Measurements from ENCODE around the gene RPP25L.

Gene RPP25L

DNA sequence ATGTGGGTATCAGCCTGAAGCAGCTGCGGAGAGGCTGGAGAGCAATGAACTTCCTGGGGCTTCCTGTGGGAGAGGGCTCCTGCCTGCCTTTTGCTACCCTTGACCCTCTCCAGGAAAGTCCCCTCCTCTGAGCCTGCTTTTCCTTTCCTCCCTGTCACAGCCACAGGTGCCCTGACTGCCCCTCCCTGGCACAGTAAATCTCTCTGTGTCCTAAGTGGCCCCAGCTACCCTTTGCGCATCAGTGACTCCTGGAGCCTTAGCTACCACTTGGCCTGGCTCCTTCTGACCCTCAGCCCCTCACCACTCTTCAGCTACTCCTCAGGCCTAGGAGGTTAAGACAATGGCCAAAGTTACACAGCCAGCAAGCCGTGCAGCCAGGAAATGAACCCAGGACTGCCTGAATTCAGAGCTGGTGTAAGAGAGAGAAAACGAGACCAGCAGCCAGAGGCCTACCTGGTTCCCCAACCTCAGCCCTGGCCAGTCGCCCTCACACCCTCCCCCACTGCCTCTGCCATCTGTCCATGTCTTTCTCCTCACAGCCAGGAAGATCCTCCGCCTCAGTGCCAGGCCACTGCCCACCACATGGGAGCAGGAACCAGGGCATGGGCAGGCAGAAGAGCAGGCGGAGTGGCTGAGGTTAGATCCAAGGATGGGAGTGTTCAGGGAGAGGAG is 41.0 kb downstream of the RPP25L start:
- Histone ChIP-seq H3K27ac (ENCODE audit: low read depth, low read length) (no peak overlapping the region), H3K27me3 (ENCODE audit: control insufficient read depth in 1 of 2, insufficient read depth in 2 of 2, low read length in 2 of 2) (peaks cover 3 to 11% of the 10 kb centered on the region in 2 donors), H3K4me3 (ENCODE audit: low read depth in 1 of 2, low read length in 2 of 2) (no peak overlapping the region), H3K36me3 (ENCODE audit: control insufficient read depth in 1 of 2, insufficient read depth in 2 of 2, low read length in 2 of 2) (no peaks in the 10 kb centered on the region), H3K4me1 (ENCODE audit: control insufficient read depth in 1 of 2, insufficient read depth in 2 of 2, low read length in 2 of 2) (peaks cover 31 to 44% of the 10 kb centered on the region in 2 donors), H3K9me3 (ENCODE audit: control insufficient read depth in 1 of 2, low read length in 2 of 2) (no peaks in the 10 kb centered on the region), H3K9ac (ENCODE audit: low read depth in 1 of 2, low read length in 2 of 2) (no peak overlapping the region)

- Histone ChIP-seq H3K9ac (ENCODE audit: low read depth in 1 of 2, low read length in 2 of 2) (no peak overlapping the region), H3K27ac (ENCODE audit: low read depth, low read length) (no peak overlapping the region), H3K36me3 (ENCODE audit: control insufficient read depth in 1 of 2, insufficient read depth in 2 of 2, low read length in 2 of 2) (no peaks in the 10 kb centered on the region)
Measured at GRCh38 chr9:34570376-34570775, 41.5 kb downstream of the RPP25L start.

GRCh38 chr9:34568774-34569173 is 43.1 kb downstream of the RPP25L start:
- no peaks in the 10 kb centered on the region for H3K36me3 ChIP-seq (ENCODE audit: control insufficient read depth in 1 of 2, insufficient read depth in 2 of 2, low read length in 2 of 2)
- no peak overlapping the region for H3K9ac ChIP-seq (ENCODE audit: low read depth in 1 of 2, low read length in 2 of 2)
- no peaks in the 10 kb centered on the region for H3K9me3 ChIP-seq (ENCODE audit: control insufficient read depth in 1 of 2, low read length in 2 of 2)
- H3K4me3 ChIP-seq (ENCODE audit: low read depth in 1 of 2, low read length in 2 of 2) = no peak overlapping the region
- H3K4me1 ChIP-seq (ENCODE audit: control insufficient read depth in 1 of 2, insufficient read depth in 2 of 2, low read length in 2 of 2) = peaks cover 28 to 41% of the 10 kb centered on the region in 2 donors
- no peak overlapping the region for H3K27ac ChIP-seq (ENCODE audit: low read depth, low read length)
- H3K27me3 ChIP-seq (ENCODE audit: control insufficient read depth in 1 of 2, insufficient read depth in 2 of 2, low read length in 2 of 2) = peaks cover 0 to 10% of the 10 kb centered on the region in 2 donors

More at GRCh38 chr9:34570376-34570775, 41.5 kb downstream of the RPP25L start:
- Histone ChIP-seq H3K4me1 (ENCODE audit: control insufficient read depth in 1 of 2, insufficient read depth in 2 of 2, low read length in 2 of 2) (peaks cover 28 to 41% of the 10 kb centered on the region in 2 donors), H3K9me3 (ENCODE audit: control insufficient read depth in 1 of 2, low read length in 2 of 2) (no peaks in the 10 kb centered on the region), H3K4me3 (ENCODE audit: low read depth in 1 of 2, low read length in 2 of 2) (no peak overlapping the region), H3K27me3 (ENCODE audit: control insufficient read depth in 1 of 2, insufficient read depth in 2 of 2, low read length in 2 of 2) (peaks cover 0 to 10% of the 10 kb centered on the region in 2 donors)

GRCh38 chr9:34568133-34568532 is 43.8 kb downstream of the RPP25L start:
- peaks cover 0 to 10% of the 10 kb centered on the region in 2 donors for H3K27me3 ChIP-seq (ENCODE audit: control insufficient read depth in 1 of 2, insufficient read depth in 2 of 2, low read length in 2 of 2)
- peaks cover 25 to 34% of the 10 kb centered on the region in 2 donors for H3K4me1 ChIP-seq (ENCODE audit: control insufficient read depth in 1 of 2, insufficient read depth in 2 of 2, low read length in 2 of 2)
- H3K4me3 ChIP-seq (ENCODE audit: low read depth in 1 of 2, low read length in 2 of 2) = no peak overlapping the region
- H3K9me3 ChIP-seq (ENCODE audit: control insufficient read depth in 1 of 2, low read length in 2 of 2) = no peaks in the 10 kb centered on the region
- H3K27ac ChIP-seq (ENCODE audit: low read depth, low read length) = no peak overlapping the region
- H3K36me3 ChIP-seq (ENCODE audit: control insufficient read depth in 1 of 2, insufficient read depth in 2 of 2, low read length in 2 of 2) = no peaks in the 10 kb centered on the region
- no peak overlapping the region for H3K9ac ChIP-seq (ENCODE audit: low read depth in 1 of 2, low read length in 2 of 2)

GRCh38 chr9:34566972-34567371 is 44.9 kb downstream of the RPP25L start:
- H3K27ac ChIP-seq (ENCODE audit: low read depth, low read length) = no peak overlapping the region
- H3K9me3 ChIP-seq (ENCODE audit: control insufficient read depth in 1 of 2, low read length in 2 of 2) = peaks cover 0 to 2% of the 10 kb centered on the region in 2 donors
- peaks cover 15 to 24% of the 10 kb centered on the region in 2 donors for H3K4me1 ChIP-seq (ENCODE audit: control insufficient read depth in 1 of 2, insufficient read depth in 2 of 2, low read length in 2 of 2)
- H3K36me3 ChIP-seq (ENCODE audit: control insufficient read depth in 1 of 2, insufficient read depth in 2 of 2, low read length in 2 of 2) = no peaks in the 10 kb centered on the region
- H3K9ac ChIP-seq (ENCODE audit: low read depth in 1 of 2, low read length in 2 of 2) = no peak overlapping the region
- peaks cover 0 to 10% of the 10 kb centered on the region in 2 donors for H3K27me3 ChIP-seq (ENCODE audit: control insufficient read depth in 1 of 2, insufficient read depth in 2 of 2, low read length in 2 of 2)
- H3K4me3 ChIP-seq (ENCODE audit: low read depth in 1 of 2, low read length in 2 of 2) = no peak overlapping the region

DNA sequence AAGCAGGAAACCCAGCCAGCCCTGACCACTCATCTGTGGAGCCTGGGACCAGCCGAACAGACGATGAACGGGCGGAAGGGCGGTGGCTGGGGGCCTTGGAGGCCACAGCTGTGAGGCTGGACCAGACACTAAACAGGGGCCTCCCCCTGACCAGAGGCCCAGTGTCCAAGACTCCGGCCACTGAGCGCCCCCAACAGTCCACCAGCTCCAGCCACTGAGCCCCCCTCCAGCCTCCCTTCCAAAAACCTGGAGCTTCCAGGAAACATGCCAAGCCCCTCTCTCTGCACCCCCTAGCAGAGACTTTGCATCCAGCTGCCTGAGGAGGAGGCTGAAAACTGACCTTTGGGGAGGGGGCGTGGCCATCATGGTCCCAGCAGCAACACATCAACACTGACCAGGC is 45.6 kb downstream of the RPP25L start:
- Histone ChIP-seq H3K9me3 (ENCODE audit: control insufficient read depth in 1 of 2, low read length in 2 of 2) (peaks cover 0 to 2% of the 10 kb centered on the region in 2 donors), H3K27ac (ENCODE audit: low read depth, low read length) (no peak overlapping the region), H3K9ac (ENCODE audit: low read depth in 1 of 2, low read length in 2 of 2) (no peak overlapping the region), H3K4me3 (ENCODE audit: low read depth in 1 of 2, low read length in 2 of 2) (no peak overlapping the region), H3K27me3 (ENCODE audit: control insufficient read depth in 1 of 2, insufficient read depth in 2 of 2, low read length in 2 of 2) (peaks cover 0 to 10% of the 10 kb centered on the region in 2 donors), H3K36me3 (ENCODE audit: control insufficient read depth in 1 of 2, insufficient read depth in 2 of 2, low read length in 2 of 2) (no peaks in the 10 kb centered on the region), H3K4me1 (ENCODE audit: control insufficient read depth in 1 of 2, insufficient read depth in 2 of 2, low read length in 2 of 2) (peaks cover 12 to 24% of the 10 kb centered on the region in 2 donors)

GRCh38 chr9:34565856-34566255 is 46.0 kb downstream of the RPP25L start:
- peaks cover 0 to 10% of the 10 kb centered on the region in 2 donors for H3K27me3 ChIP-seq (ENCODE audit: control insufficient read depth in 1 of 2, insufficient read depth in 2 of 2, low read length in 2 of 2)
- no peak overlapping the region for H3K27ac ChIP-seq (ENCODE audit: low read depth, low read length)
- peaks cover 0 to 2% of the 10 kb centered on the region in 2 donors for H3K9me3 ChIP-seq (ENCODE audit: control insufficient read depth in 1 of 2, low read length in 2 of 2)
- no peak overlapping the region for H3K4me3 ChIP-seq (ENCODE audit: low read depth in 1 of 2, low read length in 2 of 2)
- H3K4me1 ChIP-seq (ENCODE audit: control insufficient read depth in 1 of 2, insufficient read depth in 2 of 2, low read length in 2 of 2) = peaks cover 12 to 23% of the 10 kb centered on the region in 2 donors
- no peaks in the 10 kb centered on the region for H3K36me3 ChIP-seq (ENCODE audit: control insufficient read depth in 1 of 2, insufficient read depth in 2 of 2, low read length in 2 of 2)
- no peak overlapping the region for H3K9ac ChIP-seq (ENCODE audit: low read depth in 1 of 2, low read length in 2 of 2)

- H3K4me3 ChIP-seq (ENCODE audit: low read depth in 1 of 2, low read length in 2 of 2) = no peak overlapping the region
- H3K27me3 ChIP-seq (ENCODE audit: control insufficient read depth in 1 of 2, insufficient read depth in 2 of 2, low read length in 2 of 2) = peaks cover 0 to 10% of the 10 kb centered on the region in 2 donors
- peaks cover 18 to 23% of the 10 kb centered on the region in 2 donors for H3K4me1 ChIP-seq (ENCODE audit: control insufficient read depth in 1 of 2, insufficient read depth in 2 of 2, low read length in 2 of 2)
- peaks cover 0 to 2% of the 10 kb centered on the region in 2 donors for H3K9me3 ChIP-seq (ENCODE audit: control insufficient read depth in 1 of 2, low read length in 2 of 2)
- H3K9ac ChIP-seq (ENCODE audit: low read depth in 1 of 2, low read length in 2 of 2) = no peak overlapping the region
- no peaks in the 10 kb centered on the region for H3K36me3 ChIP-seq (ENCODE audit: control insufficient read depth in 1 of 2, insufficient read depth in 2 of 2, low read length in 2 of 2)
- H3K27ac ChIP-seq (ENCODE audit: low read depth, low read length) = no peak overlapping the region
Measured at GRCh38 chr9:34564617-34565016, 47.3 kb downstream of the RPP25L start.

- Histone ChIP-seq H3K36me3 (ENCODE audit: control insufficient read depth in 1 of 2, insufficient read depth in 2 of 2, low read length in 2 of 2) (no peaks in the 10 kb centered on the region), H3K9me3 (ENCODE audit: control insufficient read depth in 1 of 2, low read length in 2 of 2) (peaks cover 0 to 2% of the 10 kb centered on the region in 2 donors), H3K9ac (ENCODE audit: low read depth in 1 of 2, low read length in 2 of 2) (no peak overlapping the region), H3K27me3 (ENCODE audit: control insufficient read depth in 1 of 2, insufficient read depth in 2 of 2, low read length in 2 of 2) (peaks cover 8 to 13% of the 10 kb centered on the region in 2 donors), H3K27ac (ENCODE audit: low read depth, low read length) (no peak overlapping the region), H3K4me1 (ENCODE audit: control insufficient read depth in 1 of 2, insufficient read depth in 2 of 2, low read length in 2 of 2) (peaks cover 23 to 28% of the 10 kb centered on the region in 2 donors), H3K4me3 (ENCODE audit: low read depth in 1 of 2, low read length in 2 of 2) (no peak overlapping the region)
Measured at GRCh38 chr9:34563262-34563661, 48.6 kb downstream of the RPP25L start.

- Histone ChIP-seq H3K4me3 (ENCODE audit: low read depth in 1 of 2, low read length in 2 of 2) (no peak overlapping the region), H3K4me1 (ENCODE audit: control insufficient read depth in 1 of 2, insufficient read depth in 2 of 2, low read length in 2 of 2) (peaks cover 23 to 28% of the 10 kb centered on the region in 2 donors), H3K9me3 (ENCODE audit: control insufficient read depth in 1 of 2, low read length in 2 of 2) (peaks cover 0 to 2% of the 10 kb centered on the region in 2 donors), H3K36me3 (ENCODE audit: control insufficient read depth in 1 of 2, insufficient read depth in 2 of 2, low read length in 2 of 2) (no peaks in the 10 kb centered on the region), H3K27me3 (ENCODE audit: control insufficient read depth in 1 of 2, insufficient read depth in 2 of 2, low read length in 2 of 2) (peaks cover 8 to 15% of the 10 kb centered on the region in 2 donors), H3K27ac (ENCODE audit: low read depth, low read length) (no peak overlapping the region), H3K9ac (ENCODE audit: low read depth in 1 of 2, low read length in 2 of 2) (no peak overlapping the region)
Measured at GRCh38 chr9:34562135-34562745, 49.7 kb downstream of the RPP25L start.

Data from duodenal mucosa (tissue), 2 donors.